Right lobe of liver (tissue), 6 donors: ENCODE results near the gene RIGI. TPM values are rescaled to one million over a fixed set of nuclear protein-coding genes. Genes with fewer than 3 reads are reported as not detected.

Experiments
- ATAC-seq, 4 donors: fragments of 200-7000 bp; cut with Tn5 transposase; one replicate each; pipeline ENCODE4 v1.9.1; 2020; ENCODE audit warnings: mild to moderate bottlenecking in 4 of 4, moderate library complexity in 4 of 4
- DNase-seq, 3 donors: peaks; one replicate each; pipeline ENCODE4 v3.0.0-alpha.2; 2020
- H3K27ac ChIP-seq, 3 donors: fragments of 200-600 bp; one replicate each; pipeline ENCODE4 v1.8.0; 2022
- H3K27me3 ChIP-seq, 2 donors: fragments of 200-600 bp; one replicate each; pipeline ENCODE4 v1.8.0; 2022
- H3K36me3 ChIP-seq, 4 donors: fragments of 200-600 bp; sonication (generic) in 1 of 4; one replicate each; pipeline versions ENCODE4 v1.5.1 to v1.8.0; 2017 to 2022; ENCODE audit warnings: control low read depth in 1 of 4
- H3K4me1 ChIP-seq, 4 donors: fragments of 200-600 bp; sonication (generic) in 1 of 4; one replicate each; pipeline versions ENCODE4 v1.5.1 to v1.8.0; 2017 to 2022; ENCODE audit warnings: control low read depth in 1 of 4
- H3K4me3 ChIP-seq, 3 donors: fragments of 200-600 bp; one replicate each; pipeline ENCODE4 v1.8.0; 2022
- H3K9me3 ChIP-seq, 4 donors: fragments of 200-600 bp; sonication (generic) in 1 of 4; one replicate each; pipeline versions ENCODE4 v1.5.1 to v1.8.0; 2017 to 2022; ENCODE audit warnings: control low read depth in 1 of 4
- POLR2A ChIP-seq: fragments of 450-650 bp; IDR thresholded peaks from one replicate; pipeline ENCODE4 v1.6.1; 2017; ENCODE audit warnings: antibody characterized with exemption, mild to moderate bottlenecking
- WGBS: methylation state at CpG from one replicate; pipeline ENCODE4 v1.1.6; 2018; ENCODE audit warnings: low coverage, low lambda C conversion rate; ENCODE audit not compliant: insufficient coverage; ENCODE audit errors: missing lambda C conversion rate; 5-methylcytosine and 5-hydroxymethylcytosine counted together
- intact Hi-C, 2 donors: fragments of 100-400 bp; cut with DNase I; formaldehyde crosslinking; loops; one replicate each; pipeline versions ENCODE4 v1.11.2 to v1.14.1; 2022
- total RNA-seq, 6 experiments: library from RNA; depleted of rRNA in 2 of 6; stranded (reverse); fragments of >200 nt in 2 of 6; fragmentation: NEBNext Ultra II Directional in 3 of 6; extraction: Animal tissue kit (Norgen Biotek cat#: 25700) in 3 of 6; gene quantifications; one replicate each; pipeline versions ENCODE4 v1.1.0 to v1.2.4, GENCODE V29; 2016 to 2023
- TF ChIP-seq, protein P1 (sequence below), 4 donors: fragments of 200-600 bp in 3 of 4; fragments of 450-650 bp in 1 of 4; IDR thresholded peaks; one replicate each; pipeline versions ENCODE4 v1.5.1 to v1.8.0; 2016 to 2022; ENCODE audit warnings: antibody characterized with exemption in 4 of 4, mild to moderate bottlenecking in 2 of 4
- donor health status: DM: no; HTN: yes; CAD: no.
- donor health status: DM: no; HTN: no; CAD: no.
- donor health status: DM: no; HTN: no; CAD: no.
- donor health status: DM: no; HTN: yes; CAD: no.
- donor health status: DM: no; HTN: yes; CAD: no.

Gene RIGI
- total RNA-seq, 6 experiments from 2014 or later, result 2.7 to 6.1 (median 4.8) TPM

DNA sequence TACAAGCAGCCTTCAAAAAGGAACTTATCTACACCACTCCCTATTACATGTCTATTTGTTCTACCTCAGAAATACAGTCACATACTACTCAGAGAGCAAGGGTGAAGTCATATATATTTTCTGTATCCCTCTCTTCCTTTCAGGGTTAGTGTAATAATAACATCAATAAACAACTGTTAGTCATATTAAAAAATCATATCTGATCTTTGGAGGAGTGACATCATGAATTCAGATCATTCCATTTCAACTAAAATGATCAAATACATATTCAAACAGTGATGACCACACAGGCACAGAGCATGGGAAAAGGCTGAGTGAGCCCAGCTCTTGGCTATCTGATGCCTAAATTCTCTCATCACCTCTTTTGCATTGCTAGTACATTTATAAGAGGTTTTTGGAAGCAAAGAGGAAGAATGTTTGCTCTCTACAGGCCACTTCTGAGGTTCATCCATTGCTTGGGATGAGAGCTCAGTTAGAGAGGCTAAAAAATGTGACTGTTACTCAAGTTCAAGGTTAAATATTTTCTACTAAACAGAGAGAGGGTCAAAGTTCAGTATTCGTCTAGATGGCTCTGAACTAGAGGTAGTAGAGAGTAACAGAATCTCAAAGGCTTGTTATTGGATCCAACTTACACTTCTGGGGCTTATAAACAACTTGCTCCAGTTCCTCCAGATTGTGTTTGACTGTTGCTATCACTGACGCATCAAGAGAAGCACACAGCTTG, 39.0 kb downstream of the RIGI start:
- Histone ChIP-seq H3K27ac (peak overlapping the region in 2 of 3 donors; percentile 36 to 37), H3K9me3 (no peaks in the 10 kb centered on the region), H3K4me1 (peaks cover 0 to 22% (median 11%) of the 10 kb centered on the region in 4 donors), H3K36me3 (peaks cover 0 to 13% (median 3%) of the 10 kb centered on the region in 4 donors), H3K27me3 (no peaks in the 10 kb centered on the region), H3K4me3 (no peak overlapping the region)
- DNase-seq (no peak), ATAC-seq (peak; percentile 95 to 97 (median 96))
- TF ChIP-seq, protein P1, sequence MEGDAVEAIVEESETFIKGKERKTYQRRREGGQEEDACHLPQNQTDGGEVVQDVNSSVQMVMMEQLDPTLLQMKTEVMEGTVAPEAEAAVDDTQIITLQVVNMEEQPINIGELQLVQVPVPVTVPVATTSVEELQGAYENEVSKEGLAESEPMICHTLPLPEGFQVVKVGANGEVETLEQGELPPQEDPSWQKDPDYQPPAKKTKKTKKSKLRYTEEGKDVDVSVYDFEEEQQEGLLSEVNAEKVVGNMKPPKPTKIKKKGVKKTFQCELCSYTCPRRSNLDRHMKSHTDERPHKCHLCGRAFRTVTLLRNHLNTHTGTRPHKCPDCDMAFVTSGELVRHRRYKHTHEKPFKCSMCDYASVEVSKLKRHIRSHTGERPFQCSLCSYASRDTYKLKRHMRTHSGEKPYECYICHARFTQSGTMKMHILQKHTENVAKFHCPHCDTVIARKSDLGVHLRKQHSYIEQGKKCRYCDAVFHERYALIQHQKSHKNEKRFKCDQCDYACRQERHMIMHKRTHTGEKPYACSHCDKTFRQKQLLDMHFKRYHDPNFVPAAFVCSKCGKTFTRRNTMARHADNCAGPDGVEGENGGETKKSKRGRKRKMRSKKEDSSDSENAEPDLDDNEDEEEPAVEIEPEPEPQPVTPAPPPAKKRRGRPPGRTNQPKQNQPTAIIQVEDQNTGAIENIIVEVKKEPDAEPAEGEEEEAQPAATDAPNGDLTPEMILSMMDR (IDR thresholded peaks at IDR 0.05), result no peak
- TF ChIP-seq POLR2A, result no peak
- WGBS, result 50% methylated on average over 1 of the region's 2 CpGs
- intact Hi-C loops, result no loop called here

DNA sequence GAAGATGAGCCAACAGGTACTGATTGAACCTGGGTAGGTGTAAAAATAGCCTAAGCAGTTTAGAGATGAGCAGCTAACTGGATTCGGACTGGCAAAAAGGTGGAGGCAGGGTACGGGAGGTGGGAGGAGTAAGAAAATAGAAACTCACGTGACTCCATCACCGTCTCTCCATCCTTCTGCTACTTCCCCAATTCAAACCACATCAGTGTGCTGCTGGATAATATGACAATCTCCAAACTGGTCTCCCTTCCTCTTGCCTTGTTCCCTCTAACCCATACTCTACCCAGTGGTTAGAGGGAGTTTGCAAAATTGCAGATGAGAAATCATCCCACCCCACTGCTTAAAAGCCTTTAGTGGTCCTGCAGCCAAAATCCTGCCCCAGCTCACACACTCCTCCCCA, 42.7 kb downstream of the RIGI start:
- DNase-seq (no peak), ATAC-seq (no peak)
- intact Hi-C loops, result no loop called here
- no peak for TF ChIP-seq POLR2A
- TF ChIP-seq, protein P1 (IDR thresholded peaks at IDR 0.05), result no peak
- Histone ChIP-seq H3K27ac (no peak overlapping the region), H3K9me3 (no peaks in the 10 kb centered on the region), H3K4me3 (no peak overlapping the region), H3K4me1 (peaks cover 0 to 22% (median 7%) of the 10 kb centered on the region in 4 donors), H3K36me3 (peaks cover 0 to 13% (median 3%) of the 10 kb centered on the region in 4 donors), H3K27me3 (no peaks in the 10 kb centered on the region)
- WGBS, result 70% methylated on average over 4 of the region's 4 CpGs

Other genes starting within 250 kb of the RIGI start
- 100 to 1,000 TPM in 3 of 6 experiments, 10 to 100 TPM in 3; 75.4 to 108 (median 98.1) TPM for gene ACO1, start 141.6 kb downstream of the RIGI start, total RNA-seq
- 1 to 10 TPM in 5 of 6 experiments, under 1 TPM in 1; 0.49 to 7.4 (median 2.9) TPM for gene SMIM27, start 26.1 kb upstream of the RIGI start, total RNA-seq
- gene TOPORS, start 26.4 kb upstream of the RIGI start, total RNA-seq, result 1 to 10 TPM; 6.0 to 9.6 (median 7.9) TPM
- gene NDUFB6, start 47.0 kb upstream of the RIGI start, total RNA-seq, result 10 to 100 TPM; 28.9 to 39.9 (median 36.2) TPM
- gene TAF1L, start 109.5 kb upstream of the RIGI start, total RNA-seq, result not detected